Vagina (tissue), 2 donors: Measurements from ENCODE around the gene DGCR8.

ENCODE experiments used
- POLR2AphosphoS5 ChIP-seq, 2 donors: sonication (generic); formaldehyde crosslinking; IDR thresholded peaks; one replicate each; pipeline ENCODE4 v1.9.0; 2017; ENCODE audit warnings: antibody characterized with exemption in 2 of 2, mild to moderate bottlenecking in 2 of 2, low read depth in 1 of 2; ENCODE audit not compliant: insufficient read depth in 1 of 2
- TF ChIP-seq, protein P1 (sequence below), 3 experiments: fragments of 450-650 bp in 2 of 3; fragments of 200-600 bp in 1 of 3; sonication (generic) in 1 of 3; IDR thresholded peaks; one replicate each; pipeline ENCODE4 v1.5.1; 2017 to 2019; ENCODE audit warnings: antibody characterized with exemption in 3 of 3, mild to moderate bottlenecking in 2 of 3, moderate library complexity in 2 of 3

DNA sequence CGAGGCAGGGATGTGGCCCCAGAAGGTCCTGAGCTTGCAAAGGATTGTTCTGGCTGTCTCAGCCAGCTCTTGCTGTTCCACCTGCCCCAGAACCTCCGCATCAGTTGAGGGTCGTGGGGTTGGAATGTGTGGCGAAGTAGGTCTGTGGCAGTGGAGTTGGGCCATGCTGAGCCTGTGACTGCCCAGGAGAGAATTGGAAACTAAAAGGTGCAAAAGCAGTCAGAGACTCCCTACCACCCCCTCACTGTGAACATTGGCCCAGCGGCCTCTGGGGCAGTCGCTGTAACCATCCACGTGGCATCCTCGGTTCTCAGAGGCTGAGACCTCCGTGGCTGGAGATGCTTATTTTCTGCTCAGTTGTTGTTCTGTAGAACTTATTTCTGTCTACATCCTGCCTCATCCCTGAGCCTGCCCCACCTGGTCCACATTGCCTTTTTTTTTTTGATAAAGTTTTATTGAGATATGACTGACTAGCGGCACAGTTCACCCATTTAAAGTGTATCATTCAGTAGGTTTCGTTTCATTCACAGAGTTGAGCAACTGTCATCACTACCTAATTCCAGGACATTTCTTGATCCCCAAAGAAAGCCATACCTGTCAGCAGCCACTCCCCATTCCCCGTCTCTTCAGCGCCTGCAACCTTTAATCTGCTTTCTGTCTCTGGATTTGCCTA is 22.3 kb upstream of the DGCR8 start:
- TF ChIP-seq, protein P1, sequence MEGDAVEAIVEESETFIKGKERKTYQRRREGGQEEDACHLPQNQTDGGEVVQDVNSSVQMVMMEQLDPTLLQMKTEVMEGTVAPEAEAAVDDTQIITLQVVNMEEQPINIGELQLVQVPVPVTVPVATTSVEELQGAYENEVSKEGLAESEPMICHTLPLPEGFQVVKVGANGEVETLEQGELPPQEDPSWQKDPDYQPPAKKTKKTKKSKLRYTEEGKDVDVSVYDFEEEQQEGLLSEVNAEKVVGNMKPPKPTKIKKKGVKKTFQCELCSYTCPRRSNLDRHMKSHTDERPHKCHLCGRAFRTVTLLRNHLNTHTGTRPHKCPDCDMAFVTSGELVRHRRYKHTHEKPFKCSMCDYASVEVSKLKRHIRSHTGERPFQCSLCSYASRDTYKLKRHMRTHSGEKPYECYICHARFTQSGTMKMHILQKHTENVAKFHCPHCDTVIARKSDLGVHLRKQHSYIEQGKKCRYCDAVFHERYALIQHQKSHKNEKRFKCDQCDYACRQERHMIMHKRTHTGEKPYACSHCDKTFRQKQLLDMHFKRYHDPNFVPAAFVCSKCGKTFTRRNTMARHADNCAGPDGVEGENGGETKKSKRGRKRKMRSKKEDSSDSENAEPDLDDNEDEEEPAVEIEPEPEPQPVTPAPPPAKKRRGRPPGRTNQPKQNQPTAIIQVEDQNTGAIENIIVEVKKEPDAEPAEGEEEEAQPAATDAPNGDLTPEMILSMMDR (IDR thresholded peaks at IDR 0.05): no peak
- TF ChIP-seq POLR2AphosphoS5 (IDR thresholded peaks at IDR 0.05; ENCODE audit: insufficient read depth in 1 of 2, low read depth in 1 of 2): no peak
